Progenitor cell of endocrine pancreas (in vitro differentiated cells): ENCODE data around the gene LRRC26. TPM values are rescaled to one million over a fixed set of nuclear protein-coding genes. Genes with fewer than 3 reads are reported as not detected.

Experiments used
- DNase-seq: peaks from one replicate; pipeline ENCODE4 v3.0.0; 2021; ENCODE audit warnings: low spot score; ENCODE audit not compliant: unreplicated experiment
- H3K27ac Mint-ChIP-seq: 2 replicates; pipeline ENCODE4 v1.8.0; 2021; ENCODE audit warnings: mild to moderate bottlenecking, moderate library complexity, mixed read lengths
- H3K27me3 Mint-ChIP-seq: 2 replicates; pipeline ENCODE4 v1.8.0; 2021; ENCODE audit warnings: mixed read lengths
- H3K36me3 Mint-ChIP-seq: 2 replicates; pipeline ENCODE4 v1.8.0; 2022; ENCODE audit warnings: mixed read lengths; ENCODE audit not compliant: insufficient read depth
- H3K4me1 Mint-ChIP-seq: 2 replicates; pipeline ENCODE4 v1.8.0; 2021; ENCODE audit warnings: low read depth, mixed read lengths
- H3K4me3 Mint-ChIP-seq: 2 replicates; pipeline ENCODE4 v1.8.0; 2021; ENCODE audit warnings: low read depth, mild to moderate bottlenecking, moderate library complexity, mixed read lengths
- H3K9me3 Mint-ChIP-seq: 2 replicates; pipeline ENCODE4 v1.8.0; 2021; ENCODE audit warnings: low read depth, mixed read lengths
- CTCF ChIP-seq: fragments of 200-600 bp; sonication (generic); IDR thresholded peaks from one replicate; pipeline ENCODE4 v1.5.0; 2021; ENCODE audit warnings: antibody characterized with exemption, mild to moderate bottlenecking; ENCODE audit not compliant: unreplicated experiment
- total RNA-seq: library from RNA; stranded (reverse); gene quantifications from 2 replicates; pipeline ENCODE4 v1.2.1, GENCODE V29; 2021

The LRRC26 gene
- total RNA-seq, 1 donor from 2014 or later, result 0.89 TPM

GRCh38 chr9:137161558-137162486 is 8.0 kb downstream of the LRRC26 start:
- H3K4me1 Mint-ChIP-seq, result no peaks in the 10 kb centered on the region
- H3K27ac Mint-ChIP-seq, result no peak overlapping the region
- no peak overlapping the region for H3K4me3 Mint-ChIP-seq
- no peaks in the 10 kb centered on the region for H3K9me3 Mint-ChIP-seq
- TF ChIP-seq CTCF, result no peak
- no peaks in the 10 kb centered on the region for H3K36me3 Mint-ChIP-seq
- peaks cover 69% of the 10 kb centered on the region for H3K27me3 Mint-ChIP-seq
- DNase-seq, result no peak

- no peaks in the 10 kb centered on the region for H3K9me3 Mint-ChIP-seq
- H3K27ac Mint-ChIP-seq, result no peak overlapping the region
- no peaks in the 10 kb centered on the region for H3K4me1 Mint-ChIP-seq
- DNase-seq, result no peak
- peaks cover 64% of the 10 kb centered on the region for H3K27me3 Mint-ChIP-seq
- H3K4me3 Mint-ChIP-seq, result no peak overlapping the region
- no peaks in the 10 kb centered on the region for H3K36me3 Mint-ChIP-seq
- TF ChIP-seq CTCF, result no peak
Observed at GRCh38 chr9:137160716-137161557, 8.9 kb downstream of the LRRC26 start.

- H3K9me3 Mint-ChIP-seq, result no peaks in the 10 kb centered on the region
- H3K27ac Mint-ChIP-seq, result no peak overlapping the region
- peaks cover 63% of the 10 kb centered on the region for H3K27me3 Mint-ChIP-seq
- no peak overlapping the region for H3K4me3 Mint-ChIP-seq
- no peaks in the 10 kb centered on the region for H3K36me3 Mint-ChIP-seq
- H3K4me1 Mint-ChIP-seq, result no peaks in the 10 kb centered on the region
- no peak for DNase-seq
- no peak for TF ChIP-seq CTCF
Observed at GRCh38 chr9:137160054-137160425, 9.8 kb downstream of the LRRC26 start.

- Mint-ChIP-seq H3K27ac (no peak overlapping the region), H3K27me3 (peaks cover 64% of the 10 kb centered on the region)
- DNase-seq, result no peak
Observed at GRCh38 chr9:137159105-137160053, 10.5 kb downstream of the LRRC26 start.

More at GRCh38 chr9:137159105-137160053, 10.5 kb downstream of the LRRC26 start:
- Mint-ChIP-seq H3K4me1 (no peaks in the 10 kb centered on the region), H3K9me3 (no peaks in the 10 kb centered on the region), H3K4me3 (no peak overlapping the region), H3K36me3 (no peaks in the 10 kb centered on the region)
- TF ChIP-seq CTCF, result no peak
